ENCODE results near the gene STAT5B.

The STAT5B gene

DNA sequence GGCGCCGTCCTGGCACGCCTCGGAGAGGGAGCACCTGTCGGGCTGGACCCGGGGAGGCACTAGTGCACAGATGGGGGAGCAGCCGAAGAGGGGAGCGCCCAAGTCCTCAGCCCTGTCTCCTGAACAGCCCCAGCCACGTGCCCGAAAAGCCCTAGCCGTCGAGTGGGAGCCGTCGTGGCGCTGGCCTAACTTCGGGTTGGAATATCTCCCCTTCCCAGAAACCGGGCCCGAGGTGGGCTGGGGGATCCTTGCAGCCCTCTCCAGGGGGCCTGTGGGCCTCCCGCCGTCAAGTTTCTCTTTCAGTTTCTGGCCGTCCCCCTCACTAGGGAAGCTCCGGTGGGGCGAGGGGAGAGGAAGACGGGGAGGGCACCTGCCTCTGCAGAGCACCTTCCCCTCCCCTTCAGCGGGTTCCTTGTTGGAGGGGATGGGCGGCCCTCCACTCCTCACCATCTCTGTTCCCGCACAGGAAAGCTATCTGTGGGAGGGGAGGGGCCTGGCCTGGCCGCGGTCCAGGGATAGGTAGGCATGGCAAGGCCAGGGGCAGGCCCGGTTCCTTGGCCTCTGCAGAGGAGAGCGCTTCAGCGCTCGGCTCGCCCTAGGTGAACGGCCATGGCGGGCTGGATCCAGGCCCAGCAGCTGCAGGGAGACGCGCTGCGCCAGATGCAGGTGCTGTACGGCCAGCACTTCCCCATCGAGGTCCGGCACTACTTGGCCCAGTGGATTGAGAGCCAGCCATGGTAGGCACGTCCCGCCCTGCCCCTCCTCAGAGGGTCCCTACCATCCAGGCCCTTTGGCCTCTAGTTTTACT is 12.8 kb upstream of the STAT5B start:
- H3K9me3 ChIP-seq (ENCODE audit: control insufficient read depth, low read depth, low read length): no peaks in the 10 kb centered on the region
- peaks cover 7% of the 10 kb centered on the region for H3K4me1 ChIP-seq (ENCODE audit: control insufficient read depth, low read depth, low read length)
- H3K9ac ChIP-seq (ENCODE audit: low read length): no peak overlapping the region
- peak overlapping the region; percentile 55 for H3K4me3 ChIP-seq (ENCODE audit: low read length)
- H3K36me3 ChIP-seq (ENCODE audit: control insufficient read depth, low read depth, low read length): no peaks in the 10 kb centered on the region
- peaks cover 38% of the 10 kb centered on the region for H3K27me3 ChIP-seq (ENCODE audit: control insufficient read depth, insufficient read depth, low read length)
- no peak overlapping the region for H3K27ac ChIP-seq (ENCODE audit: low read length)

DNA sequence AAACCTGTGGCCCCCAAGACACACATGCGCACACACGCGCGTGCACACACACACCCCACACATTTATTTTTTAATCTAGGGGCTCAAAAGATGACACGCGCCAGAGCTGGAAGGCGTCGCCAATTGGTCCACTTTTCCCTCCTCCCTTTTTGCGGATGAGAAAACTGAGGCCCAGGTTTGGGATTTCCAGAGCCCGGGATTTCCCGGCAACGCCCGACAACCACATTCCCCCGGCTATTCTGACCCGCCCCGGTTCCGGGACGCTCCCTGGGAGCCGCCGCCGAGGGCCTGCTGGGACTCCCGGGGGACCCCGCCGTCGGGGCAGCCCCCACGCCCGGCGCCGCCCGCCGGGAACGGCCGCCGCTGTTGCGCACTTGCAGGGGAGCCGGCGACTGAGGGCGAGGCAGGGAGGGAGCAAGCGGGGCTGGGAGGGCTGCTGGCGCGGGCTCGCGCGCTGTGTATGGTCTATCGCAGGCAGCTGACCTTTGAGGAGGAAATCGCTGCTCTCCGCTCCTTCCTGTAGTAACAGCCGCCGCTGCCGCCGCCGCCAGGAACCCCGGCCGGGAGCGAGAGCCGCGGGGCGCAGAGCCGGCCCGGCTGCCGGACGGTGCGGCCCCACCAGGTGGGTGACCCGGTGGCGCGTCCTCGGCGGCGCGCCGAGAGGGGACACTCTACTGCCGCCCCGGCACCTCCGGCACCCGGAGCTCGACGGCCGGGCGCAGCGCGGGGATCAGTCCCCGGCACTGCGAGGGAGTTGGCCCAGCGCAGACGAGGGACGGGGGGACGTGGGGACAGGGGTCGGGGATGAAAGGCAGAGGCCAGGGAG is 12.0 kb upstream of the STAT5B start, which contains the start of gene STAT5A:
STAT5A (plus strand) TSS at position 522 of the 826 bp plus-strand sequence. CDS start 914 bp downstream, outside the sequence.
- Histone ChIP-seq H3K4me3 (ENCODE audit: low read length) (peak within 1 kb of the TSS; percentile 55), H3K9ac (ENCODE audit: low read length) (no peak within 1 kb of the TSS), H3K9me3 (ENCODE audit: control insufficient read depth, low read depth, low read length) (no peaks in the 10 kb centered on the region), H3K27me3 (ENCODE audit: control insufficient read depth, insufficient read depth, low read length) (peaks cover 38% of the 10 kb centered on the region), H3K36me3 (ENCODE audit: control insufficient read depth, low read depth, low read length) (no peaks in the 10 kb centered on the region), H3K4me1 (ENCODE audit: control insufficient read depth, low read depth, low read length) (peaks cover 7% of the 10 kb centered on the region), H3K27ac (ENCODE audit: low read length) (no peak within 1 kb of the TSS)

GRCh38 chr17:42287305-42287976 is 11.2 kb upstream of the STAT5B start:
- Histone ChIP-seq H3K27me3 (ENCODE audit: control insufficient read depth, insufficient read depth, low read length) (peaks cover 38% of the 10 kb centered on the region), H3K27ac (ENCODE audit: low read length) (no peak overlapping the region), H3K4me3 (ENCODE audit: low read length) (peak overlapping the region; percentile 55), H3K9ac (ENCODE audit: low read length) (no peak overlapping the region), H3K9me3 (ENCODE audit: control insufficient read depth, low read depth, low read length) (no peaks in the 10 kb centered on the region), H3K4me1 (ENCODE audit: control insufficient read depth, low read depth, low read length) (peaks cover 9% of the 10 kb centered on the region), H3K36me3 (ENCODE audit: control insufficient read depth, low read depth, low read length) (no peaks in the 10 kb centered on the region)

DNA sequence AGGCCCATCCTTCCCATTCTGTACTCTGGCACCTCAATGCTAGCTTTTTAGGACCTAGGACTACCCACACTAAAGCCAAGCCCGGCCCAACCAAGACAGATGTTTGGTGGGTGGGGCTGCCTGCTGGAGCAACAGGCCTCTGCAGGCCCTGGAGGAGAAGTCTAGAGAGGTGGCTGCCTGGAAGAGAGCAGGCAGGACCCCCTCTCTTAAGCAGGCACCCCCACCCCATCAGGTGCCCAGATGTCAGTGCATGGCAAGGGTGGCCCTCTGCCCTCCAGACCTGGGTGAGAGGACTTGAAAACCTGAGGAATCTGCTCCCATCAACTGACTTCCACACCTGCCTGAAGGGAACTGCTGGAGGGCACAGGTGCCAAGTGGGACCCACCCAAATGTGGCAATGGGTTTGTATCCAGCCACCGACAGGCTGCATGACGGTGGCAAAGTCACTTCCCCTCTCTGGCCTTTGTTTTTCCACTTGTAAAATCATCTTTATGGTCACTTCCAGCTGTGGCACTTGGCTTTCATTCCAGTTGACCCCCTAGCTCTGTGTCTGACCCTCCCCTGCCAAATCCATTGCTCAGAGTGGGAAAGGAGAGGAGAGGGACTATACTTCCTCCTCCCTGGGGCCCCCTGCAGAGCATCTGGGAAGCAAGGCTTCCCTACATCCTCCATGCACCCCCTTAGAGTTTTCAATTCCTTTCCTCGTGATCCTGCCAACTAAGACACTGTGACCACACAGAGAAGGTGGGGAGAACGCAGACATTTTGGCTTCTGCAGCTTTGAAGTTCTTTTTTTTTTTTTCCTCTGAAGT is 10.4 kb upstream of the STAT5B start:
- Histone ChIP-seq H3K27me3 (ENCODE audit: control insufficient read depth, insufficient read depth, low read length) (peaks cover 38% of the 10 kb centered on the region), H3K9me3 (ENCODE audit: control insufficient read depth, low read depth, low read length) (no peaks in the 10 kb centered on the region), H3K4me3 (ENCODE audit: low read length) (no peak overlapping the region), H3K36me3 (ENCODE audit: control insufficient read depth, low read depth, low read length) (no peaks in the 10 kb centered on the region), H3K27ac (ENCODE audit: low read length) (no peak overlapping the region), H3K4me1 (ENCODE audit: control insufficient read depth, low read depth, low read length) (peaks cover 9% of the 10 kb centered on the region), H3K9ac (ENCODE audit: low read length) (no peak overlapping the region)

- Histone ChIP-seq H3K36me3 (ENCODE audit: control insufficient read depth, low read depth, low read length) (no peaks in the 10 kb centered on the region), H3K27ac (ENCODE audit: low read length) (no peak overlapping the region), H3K27me3 (ENCODE audit: control insufficient read depth, insufficient read depth, low read length) (peaks cover 38% of the 10 kb centered on the region), H3K9me3 (ENCODE audit: control insufficient read depth, low read depth, low read length) (no peaks in the 10 kb centered on the region), H3K4me1 (ENCODE audit: control insufficient read depth, low read depth, low read length) (peaks cover 9% of the 10 kb centered on the region), H3K9ac (ENCODE audit: low read length) (no peak overlapping the region), H3K4me3 (ENCODE audit: low read length) (no peak overlapping the region)
These were observed 9.3 kb upstream of the STAT5B start for GRCh38 chr17:42285346-42286050.

GRCh38 chr17:42284566-42284965 is 8.4 kb upstream of the STAT5B start:
- no peak overlapping the region for H3K9ac ChIP-seq (ENCODE audit: low read length)
- no peak overlapping the region for H3K27ac ChIP-seq (ENCODE audit: low read length)
- H3K9me3 ChIP-seq (ENCODE audit: control insufficient read depth, low read depth, low read length): no peaks in the 10 kb centered on the region
- H3K4me3 ChIP-seq (ENCODE audit: low read length): no peak overlapping the region
- H3K27me3 ChIP-seq (ENCODE audit: control insufficient read depth, insufficient read depth, low read length): peaks cover 29% of the 10 kb centered on the region
- H3K36me3 ChIP-seq (ENCODE audit: control insufficient read depth, low read depth, low read length): no peaks in the 10 kb centered on the region
- H3K4me1 ChIP-seq (ENCODE audit: control insufficient read depth, low read depth, low read length): peaks cover 9% of the 10 kb centered on the region

- peaks cover 23% of the 10 kb centered on the region for H3K27me3 ChIP-seq (ENCODE audit: control insufficient read depth, insufficient read depth, low read length)
- H3K27ac ChIP-seq (ENCODE audit: low read length): no peak overlapping the region
- no peaks in the 10 kb centered on the region for H3K36me3 ChIP-seq (ENCODE audit: control insufficient read depth, low read depth, low read length)
- no peak overlapping the region for H3K9ac ChIP-seq (ENCODE audit: low read length)
- peaks cover 9% of the 10 kb centered on the region for H3K4me1 ChIP-seq (ENCODE audit: control insufficient read depth, low read depth, low read length)
- H3K9me3 ChIP-seq (ENCODE audit: control insufficient read depth, low read depth, low read length): no peaks in the 10 kb centered on the region
- H3K4me3 ChIP-seq (ENCODE audit: low read length): no peak overlapping the region
These were observed 7.8 kb upstream of the STAT5B start for GRCh38 chr17:42284024-42284369.

- H3K4me1 ChIP-seq (ENCODE audit: control insufficient read depth, low read depth, low read length): peaks cover 9% of the 10 kb centered on the region
- no peaks in the 10 kb centered on the region for H3K9me3 ChIP-seq (ENCODE audit: control insufficient read depth, low read depth, low read length)
- no peak overlapping the region for H3K4me3 ChIP-seq (ENCODE audit: low read length)
- peaks cover 17% of the 10 kb centered on the region for H3K27me3 ChIP-seq (ENCODE audit: control insufficient read depth, insufficient read depth, low read length)
- H3K9ac ChIP-seq (ENCODE audit: low read length): no peak overlapping the region
- no peak overlapping the region for H3K27ac ChIP-seq (ENCODE audit: low read length)
- H3K36me3 ChIP-seq (ENCODE audit: control insufficient read depth, low read depth, low read length): no peaks in the 10 kb centered on the region
These were observed 7.2 kb upstream of the STAT5B start for GRCh38 chr17:42283241-42284023.

DNA sequence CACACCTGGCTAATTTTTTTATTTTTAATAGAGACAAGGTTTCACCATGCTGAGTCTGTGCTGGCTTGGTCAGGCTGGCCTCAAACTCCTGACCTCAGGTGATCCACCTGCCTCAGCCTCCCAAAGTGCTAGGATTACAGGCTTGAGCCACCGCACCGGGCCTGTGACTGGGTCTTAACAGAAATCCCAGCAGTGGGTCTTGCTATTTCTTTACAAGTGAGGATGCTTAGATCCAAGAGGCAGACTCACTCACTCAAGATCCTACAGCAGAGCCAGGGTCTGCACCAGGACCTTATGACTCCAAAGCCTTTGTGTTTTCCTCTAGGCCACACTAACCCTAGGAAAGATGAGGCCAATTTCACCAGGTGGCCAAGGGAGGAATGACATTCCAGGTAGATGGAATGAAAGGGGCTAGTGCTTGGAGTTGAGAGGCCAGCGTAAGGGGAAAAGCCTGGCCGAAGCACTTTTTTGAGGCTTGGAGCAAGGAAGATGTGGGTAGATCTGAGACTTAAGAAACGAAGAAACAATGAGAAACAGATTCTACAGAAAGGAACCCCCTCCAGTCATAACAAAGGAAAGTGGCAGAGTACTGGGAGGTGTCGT is 6.4 kb upstream of the STAT5B start:
- Histone ChIP-seq H3K9ac (ENCODE audit: low read length) (no peak overlapping the region), H3K27ac (ENCODE audit: low read length) (no peak overlapping the region), H3K4me3 (ENCODE audit: low read length) (no peak overlapping the region), H3K27me3 (ENCODE audit: control insufficient read depth, insufficient read depth, low read length) (peaks cover 9% of the 10 kb centered on the region), H3K9me3 (ENCODE audit: control insufficient read depth, low read depth, low read length) (no peaks in the 10 kb centered on the region), H3K4me1 (ENCODE audit: control insufficient read depth, low read depth, low read length) (peaks cover 6% of the 10 kb centered on the region), H3K36me3 (ENCODE audit: control insufficient read depth, low read depth, low read length) (no peaks in the 10 kb centered on the region)
